Mononuclear cell (primary cell): ENCODE results near the gene ADAMTS2. TPM values are rescaled to one million over a fixed set of nuclear protein-coding genes. Genes with fewer than 3 reads are reported as not detected.

Source experiments
- H3K27me3 ChIP-seq: 2 replicates; pipeline ENCODE4 v1.6.0; 2011; ENCODE audit warnings: low read length, control low read depth; ENCODE audit not compliant: insufficient read depth
- H3K4me1 ChIP-seq: 2 replicates; pipeline ENCODE4 v1.5.1; 2011; ENCODE audit warnings: mild to moderate bottlenecking, low read length, control low read depth; ENCODE audit not compliant: insufficient read depth
- H3K4me3 ChIP-seq: 2 replicates; pipeline ENCODE4 v1.5.1; 2011; ENCODE audit warnings: mild to moderate bottlenecking, low read length, moderate library complexity
- H3K9me3 ChIP-seq: 2 replicates; pipeline ENCODE4 v1.5.1; 2011; ENCODE audit warnings: low read depth, mild to moderate bottlenecking, control low read depth, low read length
- total RNA-seq: library from RNA; depleted of rRNA; stranded (reverse); fragments of >200 nt; gene quantifications from one replicate; pipeline ENCODE4 v1.2.3, GENCODE V29; 2012

The ADAMTS2 gene
- total RNA-seq, 1 donor: 0.21 TPM

DNA sequence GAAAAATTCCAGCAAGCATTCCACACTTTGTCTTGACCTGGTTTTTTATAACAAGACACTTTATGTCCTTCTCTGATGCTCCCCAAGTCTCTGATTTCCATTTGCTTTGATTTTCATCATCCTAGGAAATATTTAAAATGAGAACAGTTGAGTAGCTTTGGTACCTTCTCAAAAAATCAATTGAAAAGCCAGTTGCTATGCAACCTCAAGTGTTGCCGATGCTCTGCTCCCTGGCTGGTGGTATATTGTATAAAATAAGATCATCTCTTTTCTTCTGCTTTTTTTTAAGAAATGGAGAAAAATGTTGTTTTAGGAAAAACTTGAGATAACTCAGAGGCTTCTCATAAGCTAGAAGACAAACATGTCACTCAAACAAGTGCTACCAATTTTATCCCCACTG lies 175.4 kb downstream of the ADAMTS2 start:
- no peaks in the 10 kb centered on the region for H3K27me3 ChIP-seq

DNA sequence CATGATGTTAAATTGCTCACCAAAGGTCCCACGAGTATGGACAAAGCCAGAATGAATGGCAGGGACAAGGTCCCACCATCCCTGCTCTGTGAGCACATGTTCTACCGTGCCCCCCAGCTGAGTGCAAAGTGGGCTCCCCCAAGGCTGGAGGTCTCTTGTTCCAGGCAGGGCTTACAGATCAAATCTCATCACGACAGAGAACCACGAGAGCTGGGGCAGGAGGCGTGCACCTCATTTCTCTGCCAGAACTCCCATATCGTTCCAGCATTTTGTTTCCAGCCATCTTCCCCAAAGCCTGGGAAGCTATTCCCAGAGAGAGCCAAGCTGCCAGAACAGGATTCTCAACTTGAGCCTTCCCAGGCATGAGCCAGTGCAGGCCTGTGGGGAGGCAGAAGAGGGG lies 176.6 kb downstream of the ADAMTS2 start:
- no peak overlapping the region for H3K4me3 ChIP-seq
- peaks cover 9% of the 10 kb centered on the region for H3K4me1 ChIP-seq
- H3K27me3 ChIP-seq: no peaks in the 10 kb centered on the region
- no peaks in the 10 kb centered on the region for H3K9me3 ChIP-seq

More for the DNA sequence above, 175.4 kb downstream of the ADAMTS2 start:
- peaks cover 9% of the 10 kb centered on the region for H3K4me1 ChIP-seq
- H3K4me3 ChIP-seq: no peak overlapping the region
- no peaks in the 10 kb centered on the region for H3K9me3 ChIP-seq

DNA sequence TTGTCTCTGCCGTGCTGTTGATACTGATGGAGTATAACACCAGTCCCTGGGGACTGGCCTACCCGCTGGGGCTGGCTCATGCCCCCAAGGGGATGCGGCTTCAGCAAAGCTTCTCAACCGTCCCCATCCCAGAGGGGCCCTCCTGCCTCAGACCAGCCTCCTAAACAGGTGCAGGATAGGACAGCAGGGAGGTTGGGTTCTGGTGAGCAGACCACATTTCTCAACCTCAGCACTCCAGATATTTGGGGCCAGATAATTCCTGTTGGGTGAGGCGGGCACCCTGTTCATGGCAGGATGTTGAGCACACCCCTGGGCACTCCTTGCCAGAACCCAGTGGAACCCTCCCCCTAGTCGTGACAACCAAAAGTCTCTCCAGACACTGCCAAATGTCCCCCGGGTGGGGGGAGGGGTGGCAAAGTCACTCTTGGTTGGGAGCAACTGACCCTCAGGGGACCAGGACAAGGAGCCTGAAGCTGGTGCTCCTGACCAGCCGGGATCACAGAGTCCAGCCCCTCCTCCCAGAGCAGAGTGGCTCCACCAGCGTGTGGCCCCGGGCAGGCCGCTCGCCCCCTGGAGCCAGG lies 177.3 kb downstream of the ADAMTS2 start:
- Histone ChIP-seq H3K9me3 (no peaks in the 10 kb centered on the region), H3K27me3 (no peaks in the 10 kb centered on the region), H3K4me1 (peaks cover 9% of the 10 kb centered on the region), H3K4me3 (no peak overlapping the region)

DNA sequence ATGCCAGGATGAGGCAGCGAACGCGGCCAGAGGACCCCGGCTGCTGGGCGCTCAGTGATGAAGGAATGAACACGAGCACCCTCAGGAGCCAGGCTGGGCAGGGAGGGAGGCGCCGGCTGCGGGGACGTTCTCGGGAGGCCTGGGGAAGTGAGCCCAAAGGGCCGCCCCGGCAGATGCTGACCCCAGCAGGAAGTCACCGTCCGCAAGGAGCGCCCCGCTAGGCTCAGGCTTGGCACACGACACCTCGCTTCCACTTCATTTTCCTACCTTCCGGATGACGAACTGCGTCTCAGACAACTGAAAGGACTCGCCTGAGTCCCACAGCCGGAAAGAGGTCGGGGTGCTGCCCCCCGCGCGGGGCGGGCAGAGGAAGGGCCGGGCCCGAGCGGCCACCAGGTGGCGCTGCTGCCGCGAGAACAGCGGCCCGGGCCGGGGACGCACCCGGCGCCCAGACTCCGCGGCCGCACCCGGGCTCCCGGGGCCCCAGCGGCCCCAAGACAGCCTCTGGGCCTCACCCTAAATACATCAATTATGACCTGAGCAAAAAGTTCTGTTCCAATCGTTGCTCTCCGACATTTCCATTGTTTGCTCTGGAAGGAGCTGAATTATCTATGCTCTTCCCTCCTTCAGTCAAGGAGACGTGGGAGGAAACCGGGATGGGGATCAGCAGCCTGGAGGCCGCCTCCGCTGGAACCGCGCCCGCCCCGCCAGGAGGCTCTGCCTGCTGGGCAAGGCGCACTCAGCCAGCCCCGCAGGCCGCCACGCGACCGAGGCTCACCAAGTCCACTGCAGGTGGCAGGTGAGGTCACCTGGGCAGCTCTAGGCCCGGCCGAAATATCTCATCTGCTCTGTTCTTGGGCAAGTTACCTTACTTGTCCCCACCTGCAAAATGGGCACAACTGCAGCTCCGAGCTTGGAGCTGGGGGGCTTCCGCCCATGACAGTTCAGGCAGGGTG lies 178.1 kb downstream of the ADAMTS2 start:
- Histone ChIP-seq H3K4me3 (no peak overlapping the region), H3K9me3 (no peaks in the 10 kb centered on the region), H3K4me1 (peaks cover 9% of the 10 kb centered on the region), H3K27me3 (no peaks in the 10 kb centered on the region)

DNA sequence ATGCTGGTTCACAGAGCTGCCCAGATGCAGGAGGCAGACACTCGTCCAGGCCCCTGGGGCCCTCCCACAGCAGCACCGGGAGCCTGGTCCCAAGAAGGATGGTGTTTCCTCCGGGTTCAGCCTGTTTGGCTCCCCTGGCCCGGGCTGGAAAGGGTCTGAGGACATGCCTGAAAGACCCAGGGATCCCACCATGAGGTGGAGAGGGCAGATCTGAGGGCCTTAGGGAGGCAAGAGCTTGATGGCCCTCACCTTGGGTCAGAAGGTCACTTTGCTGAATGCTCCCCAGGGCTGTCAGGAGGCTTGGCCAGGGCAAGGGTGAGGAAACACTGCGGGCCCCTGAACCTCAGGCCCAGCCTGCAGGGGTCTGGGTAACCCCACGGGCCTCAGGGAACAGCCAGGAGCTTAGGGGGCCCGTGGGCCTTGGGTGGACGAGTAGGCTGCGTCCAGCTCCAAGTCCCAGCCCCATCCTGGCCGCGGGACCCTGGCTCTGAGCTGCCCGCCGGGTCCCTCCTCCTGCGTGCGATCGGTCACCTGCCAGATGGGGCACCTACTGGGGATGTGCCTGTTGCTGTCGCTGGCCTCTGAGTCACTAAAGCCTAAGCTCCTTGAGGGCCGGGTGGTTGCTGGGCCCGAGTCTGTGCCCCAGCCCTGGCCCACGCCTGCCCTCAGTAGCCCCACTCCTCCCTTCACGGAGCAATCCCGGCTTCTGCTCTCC lies 178.9 kb downstream of the ADAMTS2 start:
- H3K27me3 ChIP-seq: no peaks in the 10 kb centered on the region
- peaks cover 9% of the 10 kb centered on the region for H3K4me1 ChIP-seq
- no peak overlapping the region for H3K4me3 ChIP-seq
- H3K9me3 ChIP-seq: no peaks in the 10 kb centered on the region

DNA sequence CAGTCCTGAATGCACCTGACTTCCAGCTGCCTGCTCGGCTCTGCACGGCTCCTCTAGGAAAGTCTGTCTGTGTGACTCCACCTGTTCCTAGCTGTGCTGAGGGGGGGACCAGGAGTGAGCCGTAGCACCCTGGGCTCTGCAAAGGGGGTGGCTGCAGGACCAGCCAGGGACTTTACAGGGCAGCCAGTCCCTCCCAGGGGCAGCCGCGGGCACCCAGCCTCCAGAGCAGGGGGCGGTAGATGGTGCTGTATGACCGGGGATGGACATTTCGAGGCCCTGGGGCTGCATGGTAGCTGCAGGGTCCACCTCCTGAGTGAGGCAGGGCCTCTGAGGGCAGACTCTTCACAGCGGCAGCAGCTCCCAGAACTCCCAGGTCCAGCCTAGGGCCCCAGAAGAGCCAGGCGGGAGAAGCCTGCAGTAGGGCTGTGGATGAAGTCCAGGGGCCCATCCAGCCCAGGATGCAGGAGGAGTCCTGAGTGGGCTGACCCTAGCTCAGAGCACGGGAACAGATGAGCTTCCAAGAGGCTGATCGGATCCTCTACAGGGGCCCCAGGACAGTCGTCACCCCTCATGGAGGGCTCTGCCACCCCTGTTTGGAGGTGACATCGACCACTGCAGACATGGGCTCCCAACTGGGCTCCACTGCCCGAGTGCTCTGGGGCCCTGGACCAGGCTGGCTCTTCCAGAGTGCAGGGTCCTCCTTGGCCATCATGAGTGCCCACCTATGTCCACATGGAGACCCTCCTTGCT lies 179.7 kb downstream of the ADAMTS2 start:
- Histone ChIP-seq H3K4me1 (peaks cover 9% of the 10 kb centered on the region), H3K9me3 (no peaks in the 10 kb centered on the region), H3K4me3 (no peak overlapping the region), H3K27me3 (no peaks in the 10 kb centered on the region)

DNA sequence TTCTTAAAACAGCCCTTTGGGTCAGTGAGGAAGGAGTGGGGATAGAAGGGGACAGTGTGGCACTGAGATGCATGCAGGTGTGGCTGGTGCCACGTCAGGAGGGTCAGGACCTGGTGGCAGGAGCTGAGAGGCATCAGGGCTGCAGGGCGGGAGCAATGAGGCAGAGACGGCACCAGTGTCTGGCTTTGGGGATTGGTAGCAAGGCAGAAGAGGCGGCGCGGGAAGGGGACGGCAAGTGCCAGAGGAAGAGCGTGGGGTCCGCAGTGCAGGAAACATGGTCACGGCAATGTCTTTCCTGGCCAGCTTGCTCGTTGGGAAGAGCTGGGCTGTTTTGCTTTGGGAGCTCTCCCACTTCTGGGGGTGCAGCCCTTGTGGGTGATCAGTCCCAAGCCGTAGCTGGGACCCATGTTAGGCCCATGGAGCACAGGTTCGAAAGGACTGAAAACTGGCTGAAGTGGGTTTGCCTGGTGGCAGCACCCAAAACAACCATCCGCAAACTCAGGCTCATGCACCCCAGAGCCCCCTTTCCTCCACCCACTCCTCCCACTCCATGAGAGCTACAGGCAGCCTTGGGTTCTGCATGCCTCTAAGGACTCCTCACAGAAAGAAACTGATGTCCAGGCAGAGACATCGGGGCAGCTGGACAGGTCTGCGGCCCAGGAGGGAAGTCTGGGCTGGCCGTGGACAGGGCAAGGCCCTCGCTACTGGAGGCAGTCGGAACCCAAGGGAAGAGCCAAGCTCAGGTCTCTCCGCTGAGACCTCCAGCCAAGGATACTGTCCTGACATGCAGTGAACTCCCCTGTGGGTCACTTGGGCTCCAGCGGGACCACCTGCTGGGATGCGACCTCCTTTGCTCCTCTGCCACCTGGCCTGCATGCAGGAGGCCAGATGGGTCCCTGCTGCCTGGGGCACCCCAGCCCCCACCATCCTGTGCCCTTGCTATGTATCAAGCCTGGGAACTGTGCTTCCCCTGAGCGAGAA lies 180.6 kb downstream of the ADAMTS2 start:
- H3K4me1 ChIP-seq: peaks cover 9% of the 10 kb centered on the region
- H3K4me3 ChIP-seq: no peak overlapping the region
- no peaks in the 10 kb centered on the region for H3K27me3 ChIP-seq
- no peaks in the 10 kb centered on the region for H3K9me3 ChIP-seq

DNA sequence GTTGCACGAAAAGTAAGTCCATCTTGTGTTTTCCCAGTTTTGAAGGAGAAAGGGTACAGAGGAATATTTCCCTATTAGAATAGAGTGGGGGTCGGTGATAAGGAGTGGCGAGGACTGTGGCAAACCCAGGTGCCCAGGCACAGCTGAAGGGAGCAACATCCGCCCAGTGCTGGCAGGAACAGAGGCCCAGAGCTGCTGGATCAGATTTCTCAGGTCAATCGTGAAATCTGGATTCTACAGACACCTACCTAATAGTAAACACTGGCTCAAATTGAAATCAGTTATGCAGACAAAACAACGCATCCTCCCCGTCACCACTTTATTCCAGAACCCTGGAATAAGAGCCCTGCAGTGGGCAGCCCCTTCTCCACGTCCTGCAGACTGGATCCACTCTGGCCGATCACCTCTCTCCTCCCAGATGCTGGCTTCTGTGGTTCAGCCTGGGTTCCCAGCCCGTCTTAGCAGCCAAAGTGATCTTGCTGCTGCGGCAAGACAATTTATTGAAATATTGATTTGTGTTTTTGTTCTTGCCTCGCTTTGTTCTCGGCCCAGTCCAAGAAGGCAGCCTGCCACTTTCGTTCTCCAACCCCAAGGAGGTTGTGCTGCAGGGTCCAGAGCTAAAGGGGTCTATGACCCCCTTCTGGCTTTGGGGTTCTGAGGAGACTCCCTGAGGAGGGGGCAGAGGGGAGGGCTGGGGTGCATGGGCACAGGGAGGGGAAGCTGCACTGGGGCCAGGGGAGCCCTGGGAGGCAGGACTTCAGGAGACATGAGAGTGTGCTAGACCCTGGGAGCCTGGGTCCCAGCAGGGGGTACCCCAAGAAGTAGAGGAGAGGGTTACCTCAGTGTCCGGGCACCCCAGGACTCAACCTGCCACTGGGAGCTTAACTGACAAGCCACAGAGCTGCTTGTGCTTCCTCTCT lies 181.8 kb downstream of the ADAMTS2 start:
- H3K4me1 ChIP-seq: peaks cover 9% of the 10 kb centered on the region
- H3K27me3 ChIP-seq: no peaks in the 10 kb centered on the region
- no peaks in the 10 kb centered on the region for H3K9me3 ChIP-seq
- H3K4me3 ChIP-seq: no peak overlapping the region

DNA sequence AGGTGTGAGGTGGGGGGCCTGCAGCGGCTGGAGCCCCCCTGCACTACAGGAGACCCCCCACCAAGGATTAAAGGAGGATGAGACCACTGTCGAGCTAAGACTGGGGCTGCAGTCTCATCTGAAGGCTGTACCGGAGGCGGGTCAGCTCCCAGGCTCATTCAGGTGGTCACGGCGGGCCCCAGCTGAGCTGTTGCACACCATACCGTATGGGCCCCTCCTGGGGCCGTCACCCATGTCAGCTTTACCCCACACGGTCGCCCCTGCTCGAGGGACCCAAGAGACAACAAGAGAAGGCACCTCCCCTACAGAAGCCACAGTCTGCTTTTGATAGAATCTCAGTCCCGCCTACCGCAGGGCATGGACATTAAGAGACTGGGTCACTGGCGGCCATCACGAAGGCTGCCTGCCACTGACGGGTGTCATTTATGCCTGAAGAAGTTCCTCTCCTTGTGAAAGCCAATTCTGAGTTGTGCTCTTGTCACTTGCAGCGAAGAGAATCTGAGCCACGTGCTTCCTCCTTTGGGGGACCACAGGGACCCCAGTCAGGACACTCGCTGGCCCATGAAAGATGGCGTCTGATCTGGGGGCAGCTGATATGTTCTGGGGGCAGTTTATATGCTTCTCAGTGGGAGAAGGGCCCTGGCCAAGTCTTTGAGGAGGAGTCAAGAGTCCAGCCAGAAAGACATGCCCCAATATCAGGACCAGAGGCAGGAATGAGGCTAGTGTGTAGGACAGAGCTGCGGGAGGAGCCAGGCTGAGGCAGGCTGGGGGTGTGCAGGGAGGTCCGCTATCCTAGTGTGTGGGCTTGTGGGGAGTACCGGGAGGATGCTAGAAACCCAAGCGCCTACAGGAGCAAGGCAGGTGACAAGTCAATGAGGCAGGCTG lies 182.7 kb downstream of the ADAMTS2 start:
- Histone ChIP-seq H3K9me3 (no peaks in the 10 kb centered on the region), H3K4me1 (peaks cover 9% of the 10 kb centered on the region), H3K27me3 (no peaks in the 10 kb centered on the region), H3K4me3 (no peak overlapping the region)

DNA sequence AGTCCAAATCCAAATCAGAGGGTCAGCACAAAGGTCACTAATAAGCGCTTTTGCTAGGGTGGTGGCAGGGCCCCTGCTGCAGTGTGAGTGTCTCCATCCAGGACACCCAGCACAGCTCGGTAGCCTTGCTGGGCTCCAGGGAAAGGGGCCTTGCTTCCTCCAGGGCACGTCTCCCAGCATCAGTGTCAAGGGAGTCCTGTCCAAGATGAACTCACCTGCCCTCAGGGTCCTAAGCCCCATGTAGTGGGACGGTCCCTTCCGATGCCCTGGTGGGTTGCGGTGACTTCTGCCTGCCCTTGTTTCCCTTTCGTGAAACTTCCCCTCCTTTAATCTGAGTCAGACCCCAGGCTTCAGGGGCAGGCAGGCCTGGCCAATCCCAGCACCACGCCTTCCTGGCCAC lies 183.4 kb downstream of the ADAMTS2 start:
- Histone ChIP-seq H3K9me3 (no peaks in the 10 kb centered on the region), H3K4me3 (no peak overlapping the region), H3K4me1 (peaks cover 3% of the 10 kb centered on the region), H3K27me3 (no peaks in the 10 kb centered on the region)

DNA sequence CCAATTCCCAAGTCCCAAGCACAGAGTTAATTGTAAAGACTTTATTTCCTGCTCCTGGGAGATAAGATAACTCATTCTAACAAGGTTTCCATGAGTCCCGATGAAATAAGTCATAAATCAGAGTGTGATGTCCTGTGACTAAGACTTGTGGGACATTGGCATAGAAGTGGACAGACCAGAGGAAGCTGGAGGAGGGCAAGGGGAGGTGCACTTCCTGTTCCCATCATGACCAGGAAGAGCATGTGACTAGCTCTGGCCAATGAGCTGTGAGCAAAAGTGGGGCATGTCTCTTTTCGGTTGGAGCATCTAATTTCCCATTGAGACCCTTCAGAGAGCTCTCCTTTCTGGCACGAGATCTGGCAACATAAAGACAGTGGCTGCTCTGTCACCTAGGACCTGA lies 184.7 kb downstream of the ADAMTS2 start:
- H3K27me3 ChIP-seq: no peaks in the 10 kb centered on the region
- no peaks in the 10 kb centered on the region for H3K4me1 ChIP-seq
- no peak overlapping the region for H3K4me3 ChIP-seq
- H3K9me3 ChIP-seq: no peaks in the 10 kb centered on the region

DNA sequence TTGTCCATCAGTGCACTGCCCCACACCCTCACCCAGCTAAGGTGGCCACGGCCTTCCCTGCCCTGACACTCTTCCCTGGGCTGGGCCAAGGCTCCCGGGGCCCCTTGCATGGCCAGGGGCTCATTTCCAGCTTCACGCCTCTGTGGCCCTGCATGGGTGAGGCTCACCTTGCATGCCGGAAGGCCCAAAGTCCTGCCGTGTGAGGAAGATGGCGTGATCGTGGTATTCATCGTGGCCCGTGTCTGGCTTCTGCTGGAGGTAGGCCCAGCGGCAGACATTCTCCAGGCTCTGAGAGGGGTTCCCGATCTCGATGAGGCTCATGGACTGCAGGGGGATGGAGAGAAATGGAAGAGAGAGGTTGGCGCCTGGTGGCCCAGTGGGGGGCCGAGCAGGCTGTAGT lies 186.7 kb downstream of the ADAMTS2 start:
- Histone ChIP-seq H3K4me3 (no peak overlapping the region), H3K4me1 (no peaks in the 10 kb centered on the region), H3K9me3 (no peaks in the 10 kb centered on the region), H3K27me3 (no peaks in the 10 kb centered on the region)
